ENCODE data around the gene RGS3.

- TF ChIP-seq GABPA (IDR thresholded peaks at IDR 0.05; ENCODE audit: low read depth, low read length) (no peak), GABPA (CRISPR knock-in tag; IDR thresholded peaks at IDR 0.05; ENCODE audit: low read depth) (no peak), ZNF605 (CRISPR knock-in tag; IDR thresholded peaks at IDR 0.05) (no peak), ZNF512B (CRISPR knock-in tag; IDR thresholded peaks at IDR 0.05; ENCODE audit: borderline replicate concordance) (no peak), MEF2D (CRISPR knock-in tag; IDR thresholded peaks at IDR 0.05) (no peak), MYC (CRISPR knock-in tag; IDR thresholded peaks at IDR 0.05; ENCODE audit: borderline replicate concordance) (no peak), FOXK2 (IDR thresholded peaks at IDR 0.05) (no peak), MBD4 (IDR thresholded peaks at IDR 0.05; ENCODE audit: borderline replicate concordance, low read length) (no peak), ZNF274 (CRISPR knock-in tag; IDR thresholded peaks at IDR 0.05) (no peak)
- TF ChIP-seq, protein P1, sequence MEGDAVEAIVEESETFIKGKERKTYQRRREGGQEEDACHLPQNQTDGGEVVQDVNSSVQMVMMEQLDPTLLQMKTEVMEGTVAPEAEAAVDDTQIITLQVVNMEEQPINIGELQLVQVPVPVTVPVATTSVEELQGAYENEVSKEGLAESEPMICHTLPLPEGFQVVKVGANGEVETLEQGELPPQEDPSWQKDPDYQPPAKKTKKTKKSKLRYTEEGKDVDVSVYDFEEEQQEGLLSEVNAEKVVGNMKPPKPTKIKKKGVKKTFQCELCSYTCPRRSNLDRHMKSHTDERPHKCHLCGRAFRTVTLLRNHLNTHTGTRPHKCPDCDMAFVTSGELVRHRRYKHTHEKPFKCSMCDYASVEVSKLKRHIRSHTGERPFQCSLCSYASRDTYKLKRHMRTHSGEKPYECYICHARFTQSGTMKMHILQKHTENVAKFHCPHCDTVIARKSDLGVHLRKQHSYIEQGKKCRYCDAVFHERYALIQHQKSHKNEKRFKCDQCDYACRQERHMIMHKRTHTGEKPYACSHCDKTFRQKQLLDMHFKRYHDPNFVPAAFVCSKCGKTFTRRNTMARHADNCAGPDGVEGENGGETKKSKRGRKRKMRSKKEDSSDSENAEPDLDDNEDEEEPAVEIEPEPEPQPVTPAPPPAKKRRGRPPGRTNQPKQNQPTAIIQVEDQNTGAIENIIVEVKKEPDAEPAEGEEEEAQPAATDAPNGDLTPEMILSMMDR (CRISPR knock-in tag; IDR thresholded peaks at IDR 0.05): no peak
- TF ChIP-seq, protein P2, sequence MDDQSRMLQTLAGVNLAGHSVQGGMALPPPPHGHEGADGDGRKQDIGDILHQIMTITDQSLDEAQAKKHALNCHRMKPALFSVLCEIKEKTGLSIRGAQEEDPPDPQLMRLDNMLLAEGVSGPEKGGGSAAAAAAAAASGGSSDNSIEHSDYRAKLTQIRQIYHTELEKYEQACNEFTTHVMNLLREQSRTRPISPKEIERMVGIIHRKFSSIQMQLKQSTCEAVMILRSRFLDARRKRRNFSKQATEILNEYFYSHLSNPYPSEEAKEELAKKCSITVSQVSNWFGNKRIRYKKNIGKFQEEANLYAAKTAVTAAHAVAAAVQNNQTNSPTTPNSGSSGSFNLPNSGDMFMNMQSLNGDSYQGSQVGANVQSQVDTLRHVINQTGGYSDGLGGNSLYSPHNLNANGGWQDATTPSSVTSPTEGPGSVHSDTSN (CRISPR knock-in tag; IDR thresholded peaks at IDR 0.05; ENCODE audit: borderline replicate concordance): no peak
- TF ChIP-seq, protein P3, sequence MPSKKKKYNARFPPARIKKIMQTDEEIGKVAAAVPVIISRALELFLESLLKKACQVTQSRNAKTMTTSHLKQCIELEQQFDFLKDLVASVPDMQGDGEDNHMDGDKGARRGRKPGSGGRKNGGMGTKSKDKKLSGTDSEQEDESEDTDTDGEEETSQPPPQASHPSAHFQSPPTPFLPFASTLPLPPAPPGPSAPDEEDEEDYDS (CRISPR knock-in tag; IDR thresholded peaks at IDR 0.05): no peak
Measured at GRCh38 chr9:113584428-113585084, 121.0 kb downstream of the RGS3 start.
